ENCODE data around the gene STEAP3.
"Not testable (repeated sequence)": the region's sequence is repeated elsewhere in the genome, so short reads cannot be mapped to it uniquely, and the experiment has no call there.

The STEAP3 gene

GRCh38 chr2:119265693-119266066, 42.0 kb downstream of the STEAP3 start:
- DNase-seq = no peak

GRCh38 chr2:119266091-119266589, 42.5 kb downstream of the STEAP3 start:
- no peak for DNase-seq

DNA sequence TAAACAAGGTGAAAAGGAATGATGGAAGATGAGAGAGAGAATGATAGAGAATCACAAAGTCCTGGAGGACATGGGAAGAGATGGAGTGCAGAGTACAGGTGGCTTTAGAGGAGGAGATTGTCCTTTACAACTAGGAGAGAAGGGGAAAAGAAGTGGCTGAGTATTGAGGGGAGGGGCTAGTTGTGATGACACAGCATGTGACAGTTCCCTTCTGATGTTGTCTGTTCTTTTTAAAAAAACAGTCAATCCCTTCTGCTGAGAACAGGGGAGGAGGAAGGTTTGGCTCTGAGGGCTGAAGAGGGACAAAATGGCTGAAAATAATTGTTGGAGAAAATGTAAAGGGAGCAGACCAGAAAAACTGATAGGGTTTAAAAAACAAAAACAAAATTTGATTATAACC, 44.0 kb downstream of the STEAP3 start:
- DNase-seq = no peak

GRCh38 chr2:119276864-119277263, 53.2 kb downstream of the STEAP3 start:
- no peak for DNase-seq

GRCh38 chr2:119278385-119278784, 54.8 kb downstream of the STEAP3 start:
- not testable (repeated sequence) for DNase-seq

DNA sequence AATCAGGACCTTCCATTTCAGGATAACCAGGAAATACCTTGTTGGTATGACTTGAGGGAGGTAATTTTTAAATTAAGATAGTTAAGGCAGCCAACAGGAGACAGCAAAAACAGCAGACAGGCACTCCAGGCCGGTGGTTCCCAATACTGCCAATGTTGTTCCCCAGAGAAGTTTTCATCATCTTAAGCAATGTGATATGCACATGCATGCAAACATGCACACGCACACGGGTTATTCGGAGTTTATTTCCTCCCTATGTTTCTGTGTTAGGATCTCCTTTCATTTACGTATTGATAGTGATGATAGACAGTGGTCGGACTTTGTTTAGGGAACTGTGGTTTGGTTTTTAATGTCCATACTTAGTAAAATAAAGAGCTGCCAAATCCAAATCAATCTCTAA, 55.3 kb downstream of the STEAP3 start:
- no peak for DNase-seq

GRCh38 chr2:119279666-119280065, 56.0 kb downstream of the STEAP3 start:
- DNase-seq = no peak

- DNase-seq = no peak
Observed at GRCh38 chr2:119280680-119281079, 57.0 kb downstream of the STEAP3 start.

DNA sequence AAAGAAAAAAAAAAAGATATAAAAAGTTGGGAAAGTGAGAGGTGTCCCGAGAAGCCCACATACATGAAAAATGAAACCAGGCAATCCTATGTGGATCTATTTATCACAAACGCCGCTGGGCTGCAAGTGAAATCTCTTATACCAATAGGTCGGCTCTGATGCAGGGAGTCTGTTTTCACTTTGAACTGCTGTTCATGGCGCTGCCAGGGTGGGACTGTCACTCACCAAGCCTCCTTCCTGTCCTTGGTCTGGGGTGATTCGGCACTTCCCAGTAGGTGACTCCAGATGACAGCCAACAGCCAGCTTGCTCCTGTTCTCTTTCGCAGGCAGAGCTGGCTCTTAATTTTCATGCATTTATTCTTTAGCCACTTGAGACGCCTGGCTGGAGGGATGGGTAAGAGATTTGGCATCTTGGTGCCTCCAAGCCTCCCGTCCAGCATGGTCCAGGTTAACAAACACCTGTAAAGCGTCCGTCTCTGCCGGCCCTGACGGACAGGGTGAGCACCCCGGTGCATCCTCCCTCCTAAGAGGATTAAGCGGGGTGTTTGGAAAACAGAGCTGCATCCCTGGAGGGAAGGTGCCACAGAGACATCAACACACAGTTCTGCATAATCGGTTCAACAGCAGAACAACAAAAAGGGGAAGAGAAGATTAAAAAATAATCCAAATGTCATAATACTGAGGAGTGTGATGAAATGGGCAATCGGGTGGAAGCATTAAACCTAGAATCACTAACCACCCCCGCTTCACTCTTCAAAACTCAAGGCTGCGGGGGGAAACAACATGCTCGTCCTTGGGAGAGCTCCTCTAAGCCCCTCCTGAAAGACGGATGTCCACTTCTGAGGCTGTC, 58.7 kb downstream of the STEAP3 start:
- DNase-seq = no peak

GRCh38 chr2:119282996-119283511, 59.4 kb downstream of the STEAP3 start:
- DNase-seq = no peak

GRCh38 chr2:119283873-119284331, 60.3 kb downstream of the STEAP3 start:
- no peak for DNase-seq

GRCh38 chr2:119286661-119287060, 63.0 kb downstream of the STEAP3 start:
- DNase-seq = no peak

- DNase-seq = no peak
Observed at GRCh38 chr2:119288576-119288975, 64.9 kb downstream of the STEAP3 start.

GRCh38 chr2:119289093-119289492, 65.5 kb downstream of the STEAP3 start:
- DNase-seq = no peak

DNA sequence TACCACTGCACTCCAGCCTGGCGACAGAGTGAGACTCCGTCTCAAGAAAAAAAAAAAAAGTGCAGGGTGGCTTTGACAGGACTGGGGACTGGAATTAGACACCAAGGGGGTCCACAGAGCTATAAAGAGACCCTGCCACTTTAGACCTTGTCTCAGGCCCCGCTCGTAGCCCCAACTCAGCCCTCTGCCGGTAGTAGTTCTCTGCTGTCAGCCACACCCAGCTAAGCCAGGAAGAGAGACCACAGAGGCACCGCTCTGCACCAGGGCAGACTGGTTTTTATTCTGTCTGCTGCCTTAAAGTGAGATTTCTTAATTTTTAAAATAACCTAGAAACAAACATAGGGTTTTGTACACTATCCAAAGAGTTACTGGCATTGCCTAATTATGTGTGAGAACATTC, 66.0 kb downstream of the STEAP3 start:
- no peak for DNase-seq

GRCh38 chr2:119290859-119291587, 67.4 kb downstream of the STEAP3 start:
- DNase-seq = peak; percentile 21 to 69 (median 56)

GRCh38 chr2:119291588-119292167, 68.0 kb downstream of the STEAP3 start:
- no peak for DNase-seq

GRCh38 chr2:119292226-119292625, 68.6 kb downstream of the STEAP3 start:
- no peak for DNase-seq

GRCh38 chr2:119293254-119293653, 69.6 kb downstream of the STEAP3 start:
- DNase-seq = no peak

GRCh38 chr2:119293900-119294299, 70.3 kb downstream of the STEAP3 start:
- DNase-seq = no peak

DNA sequence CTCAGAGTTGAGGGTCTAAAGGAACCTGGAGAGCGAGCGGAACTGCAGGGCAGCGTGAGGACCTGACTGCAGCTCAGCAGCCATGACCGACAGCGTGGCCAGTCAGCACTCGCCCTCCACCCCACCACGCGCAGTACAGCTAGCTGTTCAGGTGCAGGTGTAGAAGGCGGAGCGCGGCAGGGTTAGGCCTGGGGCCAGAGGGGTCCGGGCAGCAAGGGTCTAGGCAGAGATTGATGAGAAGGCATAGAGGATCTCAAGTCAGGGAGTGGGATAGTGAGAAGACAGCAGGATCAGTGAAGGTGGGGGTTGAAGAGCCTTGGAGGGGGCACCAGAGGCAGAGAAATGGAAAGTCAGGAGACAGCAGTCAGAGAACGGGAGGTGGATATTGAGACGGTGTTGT, 71.0 kb downstream of the STEAP3 start:
- no peak for DNase-seq

DNA sequence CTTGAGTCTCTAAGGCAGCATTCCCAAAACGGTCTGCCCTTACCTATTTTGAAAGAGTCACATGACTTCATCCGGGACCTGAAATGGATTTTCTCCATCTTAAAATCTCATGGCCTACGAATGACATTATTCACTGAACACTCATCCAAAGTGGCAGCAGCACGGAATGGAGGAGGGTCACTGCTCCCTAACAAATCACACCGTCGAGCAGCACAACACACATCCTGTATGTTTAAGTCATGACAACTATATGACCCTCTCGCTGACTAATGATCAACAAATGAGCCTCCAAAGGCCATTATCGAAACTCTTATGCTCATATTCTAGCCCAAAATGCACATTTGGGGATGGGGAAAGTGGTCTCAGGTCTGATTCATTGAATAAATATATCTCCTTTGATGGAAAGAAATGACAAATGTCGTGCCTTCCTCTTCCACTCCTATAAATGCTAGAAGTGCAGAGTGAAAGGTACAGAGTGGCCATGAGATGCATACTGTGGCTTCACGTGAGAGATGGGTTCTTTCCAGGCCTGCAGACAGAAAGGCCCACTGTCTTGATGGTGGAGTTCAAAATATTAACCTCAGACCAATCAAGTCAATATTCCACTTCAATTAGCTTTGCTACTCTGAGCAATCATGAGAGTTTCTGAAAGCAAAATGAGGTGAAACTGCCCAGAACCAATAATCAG, 72.2 kb downstream of the STEAP3 start:
- no peak for DNase-seq

GRCh38 chr2:119301413-119301812, 77.8 kb downstream of the STEAP3 start:
- no peak for DNase-seq

All from activated naive CD4-positive, alpha-beta T cell (primary cell).